GM23338 (cell line): ENCODE results near the gene RAMACL. TPM values are rescaled to one million over a fixed set of nuclear protein-coding genes. Genes with fewer than 3 reads are reported as not detected.

ENCODE experiments used
- ATAC-seq: fragments of 200-7000 bp; cut with Tn5 transposase; 3 replicates; pipeline ENCODE4 v1.9.1; 2020
- DNase-seq: peaks from one replicate; pipeline ENCODE4 v3.0.0-alpha.2; 2015; ENCODE audit warnings: low spot score
- H2AFZ ChIP-seq: fragments of 200-600 bp; sonication (generic); 2 replicates; pipeline ENCODE4 v1.8.0; 2016; ENCODE audit warnings: antibody characterized with exemption, mild to moderate bottlenecking, moderate library complexity
- H3F3A ChIP-seq: fragments of 200-600 bp; sonication (generic); replicated peaks from 2 replicates; pipeline ENCODE4 v1.8.0; 2017; ENCODE audit warnings: antibody characterized with exemption, mixed run types, low read depth
- H3K27ac ChIP-seq: fragments of 200-600 bp; sonication (generic); 2 replicates; pipeline ENCODE4 v1.6.1; 2016; ENCODE audit warnings: low read depth
- H3K27me3 ChIP-seq: fragments of 200-600 bp; sonication (generic); 2 replicates; pipeline ENCODE4 v1.8.0; 2016; ENCODE audit warnings: mild to moderate bottlenecking, mixed run types, moderate library complexity; ENCODE audit not compliant: insufficient read depth
- H3K36me3 ChIP-seq: fragments of 200-600 bp; sonication (generic); 2 replicates; pipeline ENCODE4 v1.8.0; 2016; ENCODE audit warnings: mild to moderate bottlenecking; ENCODE audit not compliant: insufficient read depth
- H3K4me1 ChIP-seq: fragments of 200-600 bp; sonication (generic); 2 replicates; pipeline ENCODE4 v1.8.0; 2016; ENCODE audit warnings: mild to moderate bottlenecking, moderate library complexity; ENCODE audit not compliant: insufficient read depth
- H3K4me2 ChIP-seq: fragments of 200-600 bp; sonication (generic); 2 replicates; pipeline ENCODE4 v1.7.1; 2017; ENCODE audit warnings: mixed run types
- H3K4me3 ChIP-seq: fragments of 200-600 bp; sonication (generic); 2 replicates; pipeline ENCODE4 v1.6.1; 2016; ENCODE audit warnings: mixed run types
- H3K79me2 ChIP-seq: fragments of 200-600 bp; sonication (generic); replicated peaks from 2 replicates; pipeline ENCODE4 v1.8.0; 2017; ENCODE audit warnings: mild to moderate bottlenecking; ENCODE audit not compliant: insufficient read depth
- H3K9me2 ChIP-seq: fragments of 200-600 bp; sonication (generic); 2 replicates; pipeline ENCODE4 v1.8.0; 2017; ENCODE audit not compliant: insufficient read depth
- H4K20me1 ChIP-seq: fragments of 200-600 bp; sonication (generic); replicated peaks from 2 replicates; pipeline ENCODE4 v1.8.0; 2017; ENCODE audit warnings: mild to moderate bottlenecking; ENCODE audit not compliant: insufficient read depth
- H3K27ac Mint-ChIP-seq: 2 replicates; pipeline ENCODE4 v1.8.0; 2020; ENCODE audit warnings: inconsistent platforms, mild to moderate bottlenecking, moderate library complexity, mixed read lengths
- H3K27me3 Mint-ChIP-seq: 3 replicates; pipeline ENCODE4 v1.8.0; 2022; ENCODE audit warnings: low read depth, mild to moderate bottlenecking, moderate library complexity, mixed read lengths, inconsistent platforms; ENCODE audit not compliant: insufficient read depth, poor library complexity
- H3K36me3 Mint-ChIP-seq: 3 replicates; pipeline ENCODE4 v1.8.0; 2021; ENCODE audit warnings: low read depth, mild to moderate bottlenecking, inconsistent platforms, moderate library complexity, mixed read lengths
- H3K4me1 Mint-ChIP-seq: 3 replicates; pipeline ENCODE4 v1.8.0; 2020; ENCODE audit warnings: mild to moderate bottlenecking, inconsistent platforms, mixed read lengths
- H3K4me3 Mint-ChIP-seq: 3 replicates; pipeline ENCODE4 v1.8.0; 2021; ENCODE audit warnings: moderate library complexity, mild to moderate bottlenecking, inconsistent platforms, mixed read lengths
- H3K9me3 Mint-ChIP-seq: 3 replicates; pipeline ENCODE4 v1.8.0; 2020; ENCODE audit warnings: moderate library complexity, mild to moderate bottlenecking, inconsistent platforms, mixed read lengths
- EZH2 ChIP-seq: fragments of 200-600 bp; sonication (generic); IDR thresholded peaks from one replicate; pipeline ENCODE4 v1.8.0; 2017; ENCODE audit warnings: antibody characterized with exemption, mild to moderate bottlenecking, low read depth; ENCODE audit not compliant: unreplicated experiment
- EZH2phosphoT487 ChIP-seq: fragments of 200-600 bp; sonication (generic); IDR thresholded peaks from one replicate; pipeline ENCODE4 v1.8.1; 2018; ENCODE audit warnings: antibody characterized with exemption; ENCODE audit not compliant: unreplicated experiment
- JUNB ChIP-seq: IDR thresholded peaks from one replicate; pipeline ENCODE4 v1.6.1; 2016; ENCODE audit warnings: antibody characterized with exemption; ENCODE audit not compliant: unreplicated experiment
- POLR2AphosphoS5 ChIP-seq: IDR thresholded peaks from 2 replicates; pipeline ENCODE4 v1.6.1; 2016; ENCODE audit warnings: antibody characterized with exemption, low read depth
- STAT1 ChIP-seq: IDR thresholded peaks from one replicate; pipeline ENCODE4 v1.6.1; 2016; ENCODE audit warnings: antibody characterized with exemption; ENCODE audit not compliant: unreplicated experiment
- ZNF331 ChIP-seq: fragments of 250-450 bp; sonication (Bioruptor Pico); IDR thresholded peaks from 2 replicates; pipeline ENCODE4 v1.5.0; 2020; ENCODE audit warnings: low read depth, mild to moderate bottlenecking, moderate library complexity
- polyA plus RNA-seq: library from polyadenylated mRNA; unstranded; fragments of >200 nt; fragmentation: Nextera tagmentation; extraction: Ambion mirVana; gene quantifications from 2 replicates; pipeline ENCODE4 v1.2.1, GENCODE V29; 2016
- total RNA-seq: library from RNA; depleted of rRNA; stranded (reverse); fragments of >200 nt; shearing (Covaris generic); gene quantifications from 2 replicates; pipeline ENCODE4 v1.2.3, GENCODE V29; 2014
- TF ChIP-seq, protein P1 (sequence below): fragments of 250-450 bp; sonication (Bioruptor Pico); IDR thresholded peaks from 2 replicates; pipeline ENCODE4 v1.5.0; 2020; ENCODE audit warnings: mild to moderate bottlenecking, moderate library complexity
- TF ChIP-seq, protein P2 (sequence below), 2 experiments: fragments of 200-600 bp in 1 of 2; sonication (generic) in 1 of 2; conservative IDR thresholded peaks; 2 replicates each; pipeline versions ENCODE4 v1.5.1 to v1.6.1; 2016 to 2017; ENCODE audit warnings: antibody characterized with exemption in 2 of 2, low read depth in 2 of 2, mild to moderate bottlenecking in 2 of 2, moderate library complexity in 1 of 2
- TF ChIP-seq, protein P3 (sequence below): IDR thresholded peaks from 2 replicates; pipeline ENCODE4 v1.6.1; 2016; ENCODE audit warnings: antibody characterized with exemption

RAMACL gene
- total and polyA plus RNA-seq, 2 experiments from 2014 or later: 0.61 to 4.0 TPM

DNA sequence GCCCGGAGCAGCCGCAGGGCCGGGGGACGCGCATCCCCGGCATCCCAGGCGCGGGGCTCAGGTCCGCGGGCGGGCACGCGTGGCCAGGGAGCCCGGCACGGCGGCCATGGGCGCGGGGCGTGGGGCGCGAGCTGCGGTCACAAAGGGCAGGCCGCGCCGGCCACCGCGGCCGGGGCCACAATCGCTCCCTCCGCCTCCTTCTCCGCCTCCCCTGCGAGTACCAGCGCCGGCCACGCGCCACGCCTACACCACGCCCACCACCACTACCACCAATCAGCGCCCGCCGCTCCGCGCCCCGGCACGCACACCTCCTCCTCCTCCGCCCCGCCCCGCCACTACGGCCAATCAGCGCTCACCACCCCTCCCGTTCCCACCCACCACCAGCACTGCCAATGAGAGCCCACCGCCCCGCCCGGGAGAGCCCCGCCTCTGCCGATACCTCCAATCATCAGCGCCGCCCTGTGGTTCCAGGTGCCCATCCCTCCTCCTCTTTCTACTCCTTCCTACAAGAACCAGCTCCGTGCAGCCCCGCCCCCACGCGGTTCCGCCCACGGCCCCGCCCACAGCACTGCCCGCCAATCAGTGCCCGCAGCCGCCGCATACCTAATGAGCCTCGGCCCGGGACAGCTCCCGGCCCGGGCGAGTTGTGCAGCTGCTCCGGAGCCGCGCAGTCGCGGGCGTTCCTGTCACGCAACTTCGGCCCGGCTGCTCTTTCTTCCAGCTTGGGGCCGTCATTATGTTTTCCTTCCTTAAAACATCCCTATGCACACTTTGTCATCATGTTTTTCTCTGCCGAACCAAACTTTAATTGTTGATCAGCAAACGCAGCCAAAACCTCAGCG lies 40.8 kb upstream of the RAMACL start, which contains the start of gene RPS6KA2 (continued):
- TF ChIP-seq, protein P1, sequence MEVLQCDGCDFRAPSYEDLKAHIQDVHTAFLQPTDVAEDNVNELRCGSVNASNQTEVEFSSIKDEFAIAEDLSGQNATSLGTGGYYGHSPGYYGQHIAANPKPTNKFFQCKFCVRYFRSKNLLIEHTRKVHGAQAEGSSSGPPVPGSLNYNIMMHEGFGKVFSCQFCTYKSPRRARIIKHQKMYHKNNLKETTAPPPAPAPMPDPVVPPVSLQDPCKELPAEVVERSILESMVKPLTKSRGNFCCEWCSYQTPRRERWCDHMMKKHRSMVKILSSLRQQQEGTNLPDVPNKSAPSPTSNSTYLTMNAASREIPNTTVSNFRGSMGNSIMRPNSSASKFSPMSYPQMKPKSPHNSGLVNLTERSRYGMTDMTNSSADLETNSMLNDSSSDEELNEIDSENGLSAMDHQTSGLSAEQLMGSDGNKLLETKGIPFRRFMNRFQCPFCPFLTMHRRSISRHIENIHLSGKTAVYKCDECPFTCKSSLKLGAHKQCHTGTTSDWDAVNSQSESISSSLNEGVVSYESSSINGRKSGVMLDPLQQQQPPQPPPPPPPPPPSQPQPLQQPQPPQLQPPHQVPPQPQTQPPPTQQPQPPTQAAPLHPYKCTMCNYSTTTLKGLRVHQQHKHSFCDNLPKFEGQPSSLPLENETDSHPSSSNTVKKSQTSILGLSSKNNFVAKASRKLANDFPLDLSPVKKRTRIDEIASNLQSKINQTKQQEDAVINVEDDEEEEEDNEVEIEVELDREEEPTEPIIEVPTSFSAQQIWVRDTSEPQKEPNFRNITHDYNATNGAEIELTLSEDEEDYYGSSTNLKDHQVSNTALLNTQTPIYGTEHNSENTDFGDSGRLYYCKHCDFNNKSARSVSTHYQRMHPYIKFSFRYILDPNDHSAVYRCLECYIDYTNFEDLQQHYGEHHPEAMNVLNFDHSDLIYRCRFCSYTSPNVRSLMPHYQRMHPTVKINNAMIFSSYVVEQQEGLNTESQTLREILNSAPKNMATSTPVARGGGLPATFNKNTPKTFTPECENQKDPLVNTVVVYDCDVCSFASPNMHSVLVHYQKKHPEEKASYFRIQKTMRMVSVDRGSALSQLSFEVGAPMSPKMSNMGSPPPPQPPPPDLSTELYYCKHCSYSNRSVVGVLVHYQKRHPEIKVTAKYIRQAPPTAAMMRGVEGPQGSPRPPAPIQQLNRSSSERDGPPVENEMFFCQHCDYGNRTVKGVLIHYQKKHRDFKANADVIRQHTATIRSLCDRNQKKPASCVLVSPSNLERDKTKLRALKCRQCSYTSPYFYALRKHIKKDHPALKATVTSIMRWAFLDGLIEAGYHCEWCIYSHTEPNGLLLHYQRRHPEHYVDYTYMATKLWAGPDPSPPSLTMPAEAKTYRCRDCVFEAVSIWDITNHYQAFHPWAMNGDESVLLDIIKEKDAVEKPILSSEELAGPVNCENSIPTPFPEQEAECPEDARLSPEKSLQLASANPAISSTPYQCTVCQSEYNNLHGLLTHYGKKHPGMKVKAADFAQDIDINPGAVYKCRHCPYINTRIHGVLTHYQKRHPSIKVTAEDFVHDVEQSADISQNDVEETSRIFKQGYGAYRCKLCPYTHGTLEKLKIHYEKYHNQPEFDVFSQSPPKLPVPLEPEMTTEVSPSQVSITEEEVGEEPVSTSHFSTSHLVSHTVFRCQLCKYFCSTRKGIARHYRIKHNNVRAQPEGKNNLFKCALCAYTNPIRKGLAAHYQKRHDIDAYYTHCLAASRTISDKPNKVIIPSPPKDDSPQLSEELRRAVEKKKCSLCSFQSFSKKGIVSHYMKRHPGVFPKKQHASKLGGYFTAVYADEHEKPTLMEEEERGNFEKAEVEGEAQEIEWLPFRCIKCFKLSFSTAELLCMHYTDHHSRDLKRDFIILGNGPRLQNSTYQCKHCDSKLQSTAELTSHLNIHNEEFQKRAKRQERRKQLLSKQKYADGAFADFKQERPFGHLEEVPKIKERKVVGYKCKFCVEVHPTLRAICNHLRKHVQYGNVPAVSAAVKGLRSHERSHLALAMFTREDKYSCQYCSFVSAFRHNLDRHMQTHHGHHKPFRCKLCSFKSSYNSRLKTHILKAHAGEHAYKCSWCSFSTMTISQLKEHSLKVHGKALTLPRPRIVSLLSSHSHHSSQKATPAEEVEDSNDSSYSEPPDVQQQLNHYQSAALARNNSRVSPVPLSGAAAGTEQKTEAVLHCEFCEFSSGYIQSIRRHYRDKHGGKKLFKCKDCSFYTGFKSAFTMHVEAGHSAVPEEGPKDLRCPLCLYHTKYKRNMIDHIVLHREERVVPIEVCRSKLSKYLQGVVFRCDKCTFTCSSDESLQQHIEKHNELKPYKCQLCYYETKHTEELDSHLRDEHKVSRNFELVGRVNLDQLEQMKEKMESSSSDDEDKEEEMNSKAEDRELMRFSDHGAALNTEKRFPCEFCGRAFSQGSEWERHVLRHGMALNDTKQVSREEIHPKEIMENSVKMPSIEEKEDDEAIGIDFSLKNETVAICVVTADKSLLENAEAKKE (CRISPR knock-in tag): no peak

DNA sequence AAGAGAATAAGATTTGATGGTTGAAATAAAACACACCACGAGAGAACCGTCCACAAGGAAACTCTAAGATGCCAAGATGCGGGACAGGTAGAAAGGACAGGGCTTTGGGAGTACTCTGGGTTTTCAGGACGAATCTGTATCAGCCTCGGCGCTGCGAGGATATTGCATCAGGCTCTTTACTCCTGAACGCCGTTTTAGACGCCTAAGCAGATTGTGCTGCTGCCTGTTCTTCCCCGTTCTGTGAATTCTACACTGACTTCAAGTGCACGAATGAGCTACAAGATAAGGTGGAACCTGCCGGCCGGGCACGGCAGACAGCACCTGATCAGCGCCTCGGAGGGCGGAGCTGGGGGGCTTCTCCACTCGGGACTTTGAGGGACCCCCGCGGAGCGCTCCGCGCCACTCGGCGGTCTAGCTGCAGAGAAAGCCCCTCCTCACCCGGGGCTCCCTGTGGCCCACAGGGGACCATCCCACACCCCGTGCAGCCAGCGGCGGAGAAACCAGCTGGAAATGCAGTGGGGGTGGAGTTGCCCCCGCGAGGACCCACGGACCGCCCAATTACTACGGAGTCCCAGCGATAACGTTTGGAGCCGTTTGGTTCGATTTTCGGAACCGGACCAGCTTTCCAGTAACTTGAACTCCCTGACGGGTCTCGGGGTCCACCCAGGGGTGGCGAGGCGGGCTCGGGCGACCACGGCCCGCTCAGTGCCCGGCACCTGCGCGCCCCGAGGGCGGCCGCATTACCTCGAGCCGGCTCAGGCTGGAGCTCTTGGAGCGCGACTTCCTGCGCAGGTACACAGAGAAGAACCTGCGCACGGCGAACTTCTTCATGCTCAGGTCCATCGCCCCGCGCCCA lies 39.9 kb upstream of the RAMACL start:
- peaks cover 47% of the 10 kb centered on the region for H3K4me1 ChIP-seq
- peak overlapping the region; percentile 91 for H3K4me3 ChIP-seq
- DNase-seq (peak; percentile 80), ATAC-seq (peak; percentile 25)
- H3K27me3 ChIP-seq: peaks cover 30% of the 10 kb centered on the region
- H3K79me2 ChIP-seq: peaks cover 45% of the 10 kb centered on the region
- H3K27ac Mint-ChIP-seq: peak overlapping the region; percentile 76; the same call in 1 of the 2 replicates
- H2AFZ ChIP-seq: no peak overlapping the region
- H3K27me3 Mint-ChIP-seq: peaks cover 31% of the 10 kb centered on the region
- H3K4me3 Mint-ChIP-seq: peak overlapping the region; percentile 72
- H3K4me1 Mint-ChIP-seq: peaks cover 55% of the 10 kb centered on the region
- peak overlapping the region; percentile 90 for H3K4me2 ChIP-seq
- no peaks in the 10 kb centered on the region for H3K9me3 Mint-ChIP-seq
- H3K36me3 ChIP-seq: no peaks in the 10 kb centered on the region
- H3F3A ChIP-seq: peaks cover 18% of the 10 kb centered on the region
- peaks cover 4% of the 10 kb centered on the region; the same call in 1 of the 2 replicates for H4K20me1 ChIP-seq
- H3K27ac ChIP-seq: 0 out of 2 replicates have a peak overlapping the region, but pooled peaks have one; percentile 64
- no peaks in the 10 kb centered on the region for H3K9me2 ChIP-seq
- H3K36me3 Mint-ChIP-seq: no peaks in the 10 kb centered on the region; the same call in 1 of the 3 replicates
- TF ChIP-seq EZH2 (no peak), ZNF331 (CRISPR knock-in tag) (no peak), EZH2phosphoT487 (no peak), JUNB (no peak), POLR2AphosphoS5 (no peak), STAT1 (no peak)
- TF ChIP-seq, protein P2, sequence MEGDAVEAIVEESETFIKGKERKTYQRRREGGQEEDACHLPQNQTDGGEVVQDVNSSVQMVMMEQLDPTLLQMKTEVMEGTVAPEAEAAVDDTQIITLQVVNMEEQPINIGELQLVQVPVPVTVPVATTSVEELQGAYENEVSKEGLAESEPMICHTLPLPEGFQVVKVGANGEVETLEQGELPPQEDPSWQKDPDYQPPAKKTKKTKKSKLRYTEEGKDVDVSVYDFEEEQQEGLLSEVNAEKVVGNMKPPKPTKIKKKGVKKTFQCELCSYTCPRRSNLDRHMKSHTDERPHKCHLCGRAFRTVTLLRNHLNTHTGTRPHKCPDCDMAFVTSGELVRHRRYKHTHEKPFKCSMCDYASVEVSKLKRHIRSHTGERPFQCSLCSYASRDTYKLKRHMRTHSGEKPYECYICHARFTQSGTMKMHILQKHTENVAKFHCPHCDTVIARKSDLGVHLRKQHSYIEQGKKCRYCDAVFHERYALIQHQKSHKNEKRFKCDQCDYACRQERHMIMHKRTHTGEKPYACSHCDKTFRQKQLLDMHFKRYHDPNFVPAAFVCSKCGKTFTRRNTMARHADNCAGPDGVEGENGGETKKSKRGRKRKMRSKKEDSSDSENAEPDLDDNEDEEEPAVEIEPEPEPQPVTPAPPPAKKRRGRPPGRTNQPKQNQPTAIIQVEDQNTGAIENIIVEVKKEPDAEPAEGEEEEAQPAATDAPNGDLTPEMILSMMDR (conservative IDR thresholded peaks at IDR 0.05; ENCODE audit: low read depth in 2 of 2): no peak
- TF ChIP-seq, protein P3, sequence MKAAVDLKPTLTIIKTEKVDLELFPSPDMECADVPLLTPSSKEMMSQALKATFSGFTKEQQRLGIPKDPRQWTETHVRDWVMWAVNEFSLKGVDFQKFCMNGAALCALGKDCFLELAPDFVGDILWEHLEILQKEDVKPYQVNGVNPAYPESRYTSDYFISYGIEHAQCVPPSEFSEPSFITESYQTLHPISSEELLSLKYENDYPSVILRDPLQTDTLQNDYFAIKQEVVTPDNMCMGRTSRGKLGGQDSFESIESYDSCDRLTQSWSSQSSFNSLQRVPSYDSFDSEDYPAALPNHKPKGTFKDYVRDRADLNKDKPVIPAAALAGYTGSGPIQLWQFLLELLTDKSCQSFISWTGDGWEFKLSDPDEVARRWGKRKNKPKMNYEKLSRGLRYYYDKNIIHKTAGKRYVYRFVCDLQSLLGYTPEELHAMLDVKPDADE: no peak
